HL-60 (cell line): ENCODE results near the gene SPAAR.
A peak's percentile ranks its signal among the peaks of the same experiment; 100 is the strongest.

ENCODE experiments used
- DNase-seq, 2 experiments: peaks; one replicate each; pipeline ENCODE4 v3.0.0-alpha.2; 2010 to 2020; ENCODE audit warnings: low read depth in 1 of 2, low spot score in 1 of 2
- H3K27ac ChIP-seq: fragments of 250-450 bp; sonication (Bioruptor Pico); replicated peaks from 2 replicates; pipeline ENCODE4 v1.5.1; 2020; ENCODE audit warnings: mild to moderate bottlenecking, moderate library complexity
- H3K27me3 ChIP-seq: fragments of 250-450 bp; sonication (Bioruptor Pico); 2 replicates; pipeline ENCODE4 v1.5.1; 2021; ENCODE audit warnings: mild to moderate bottlenecking, moderate library complexity; ENCODE audit not compliant: insufficient read depth, poor library complexity, severe bottlenecking
- H3K4me3 ChIP-seq: replicated peaks from 2 replicates; pipeline ENCODE4 v1.5.1; 2011; ENCODE audit warnings: mild to moderate bottlenecking, control low read depth, low read length; ENCODE audit not compliant: insufficient read depth
- CTCF ChIP-seq: IDR thresholded peaks from one replicate; pipeline ENCODE4 v1.5.1; 2011; ENCODE audit warnings: low read length, control low read depth, inconsistent platforms; ENCODE audit not compliant: insufficient read depth
- GABPA ChIP-seq: IDR thresholded peaks from 2 replicates; pipeline ENCODE4 v1.6.1; 2012; ENCODE audit warnings: low read depth
- POLR2AphosphoS5 ChIP-seq: IDR thresholded peaks from 2 replicates; pipeline ENCODE4 v1.6.1; 2012; ENCODE audit warnings: low read depth
- SPI1 ChIP-seq: IDR thresholded peaks from 2 replicates; pipeline ENCODE4 v1.6.1; 2012; ENCODE audit warnings: low read depth, mild to moderate bottlenecking, borderline replicate concordance
- TF ChIP-seq, protein P1 (sequence below): IDR thresholded peaks from 2 replicates; pipeline ENCODE4 v1.6.1; 2012; ENCODE audit warnings: low read depth; ENCODE audit not compliant: insufficient replicate concordance

Gene SPAAR

GRCh38 chr9:35918780-35919179, 9.5 kb downstream of the SPAAR start:
- H3K4me3 ChIP-seq: no peak overlapping the region
- no peak for DNase-seq
- no peak for TF ChIP-seq SPI1
- TF ChIP-seq CTCF: no peak
- H3K27ac ChIP-seq: no peak overlapping the region
- H3K27me3 ChIP-seq: no peaks in the 10 kb centered on the region

GRCh38 chr9:35919212-35920008, 10.1 kb downstream of the SPAAR start:
- Histone ChIP-seq H3K27me3 (no peaks in the 10 kb centered on the region), H3K27ac (no peak overlapping the region; the same call in 1 of the 2 replicates), H3K4me3 (no peak overlapping the region)
- no peak for TF ChIP-seq GABPA
- TF ChIP-seq CTCF: no peak
- TF ChIP-seq, protein P1, sequence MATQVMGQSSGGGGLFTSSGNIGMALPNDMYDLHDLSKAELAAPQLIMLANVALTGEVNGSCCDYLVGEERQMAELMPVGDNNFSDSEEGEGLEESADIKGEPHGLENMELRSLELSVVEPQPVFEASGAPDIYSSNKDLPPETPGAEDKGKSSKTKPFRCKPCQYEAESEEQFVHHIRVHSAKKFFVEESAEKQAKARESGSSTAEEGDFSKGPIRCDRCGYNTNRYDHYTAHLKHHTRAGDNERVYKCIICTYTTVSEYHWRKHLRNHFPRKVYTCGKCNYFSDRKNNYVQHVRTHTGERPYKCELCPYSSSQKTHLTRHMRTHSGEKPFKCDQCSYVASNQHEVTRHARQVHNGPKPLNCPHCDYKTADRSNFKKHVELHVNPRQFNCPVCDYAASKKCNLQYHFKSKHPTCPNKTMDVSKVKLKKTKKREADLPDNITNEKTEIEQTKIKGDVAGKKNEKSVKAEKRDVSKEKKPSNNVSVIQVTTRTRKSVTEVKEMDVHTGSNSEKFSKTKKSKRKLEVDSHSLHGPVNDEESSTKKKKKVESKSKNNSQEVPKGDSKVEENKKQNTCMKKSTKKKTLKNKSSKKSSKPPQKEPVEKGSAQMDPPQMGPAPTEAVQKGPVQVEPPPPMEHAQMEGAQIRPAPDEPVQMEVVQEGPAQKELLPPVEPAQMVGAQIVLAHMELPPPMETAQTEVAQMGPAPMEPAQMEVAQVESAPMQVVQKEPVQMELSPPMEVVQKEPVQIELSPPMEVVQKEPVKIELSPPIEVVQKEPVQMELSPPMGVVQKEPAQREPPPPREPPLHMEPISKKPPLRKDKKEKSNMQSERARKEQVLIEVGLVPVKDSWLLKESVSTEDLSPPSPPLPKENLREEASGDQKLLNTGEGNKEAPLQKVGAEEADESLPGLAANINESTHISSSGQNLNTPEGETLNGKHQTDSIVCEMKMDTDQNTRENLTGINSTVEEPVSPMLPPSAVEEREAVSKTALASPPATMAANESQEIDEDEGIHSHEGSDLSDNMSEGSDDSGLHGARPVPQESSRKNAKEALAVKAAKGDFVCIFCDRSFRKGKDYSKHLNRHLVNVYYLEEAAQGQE: no peak
- no peak for TF ChIP-seq POLR2AphosphoS5
- no peak for DNase-seq

- no peaks in the 10 kb centered on the region for H3K27me3 ChIP-seq
- H3K4me3 ChIP-seq: no peak overlapping the region
- peak in 1 of 2 experiments; percentile 24 for DNase-seq
- TF ChIP-seq, protein P1: no peak
- peak; percentile 68; the same call in 1 of the 2 replicates for TF ChIP-seq SPI1
- no peak for TF ChIP-seq POLR2AphosphoS5
- no peak overlapping the region; the same call in 1 of the 2 replicates for H3K27ac ChIP-seq
These were observed 10.8 kb downstream of the SPAAR start for GRCh38 chr9:35920051-35920620.

DNA sequence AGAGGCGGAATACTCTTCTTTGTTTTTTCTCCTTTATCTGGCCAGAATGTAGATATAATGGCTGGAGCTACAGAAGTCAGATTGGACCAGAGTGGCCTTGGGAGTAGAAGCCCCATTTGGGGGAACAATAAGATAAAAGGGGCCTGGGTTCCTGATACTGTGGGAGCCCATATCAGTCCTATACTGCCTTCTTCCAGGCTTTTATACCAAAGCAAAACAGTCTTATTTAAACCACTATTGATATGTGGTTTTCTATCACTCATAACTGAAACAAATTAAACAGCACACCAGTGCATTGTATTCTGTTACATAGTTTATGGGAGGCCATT, 14.3 kb downstream of the SPAAR start:
- no peak for DNase-seq
- Histone ChIP-seq H3K27ac (no peak overlapping the region), H3K27me3 (no peaks in the 10 kb centered on the region), H3K4me3 (no peak overlapping the region)
- TF ChIP-seq GABPA (no peak), SPI1 (no peak), POLR2AphosphoS5 (no peak), CTCF (no peak)
- TF ChIP-seq, protein P1: no peak
